Panc1 (cell line): ENCODE results near the gene TFF1. TPM values are rescaled to one million over a fixed set of nuclear protein-coding genes. Genes with fewer than 3 reads are reported as not detected.

Experiments used
- ATAC-seq: fragments of 200-7000 bp; cut with Tn5 transposase; 2 replicates; pipeline ENCODE4 v1.9.1; 2020; ENCODE audit warnings: mild to moderate bottlenecking, moderate library complexity
- BruUV-seq: library from RNA; stranded (reverse); fragments of 400-500 nt; replicated peaks from 2 replicates; lab custom pipeline; 2021; lab: Mats Ljungman, UMichigan
- CTCF ChIA-PET: fragments of 300-600 bp; sonication (Branson Sonifier 250); formaldehyde crosslinking; loops from one replicate; lab custom pipeline; 2022; ENCODE audit warnings: antibody characterized with exemption; lab: Charles Lee
- POLR2A ChIA-PET: fragments of 300-600 bp; sonication (Branson Sonifier 250); formaldehyde crosslinking; loops from one replicate; lab custom pipeline; 2022; ENCODE audit warnings: antibody characterized with exemption; lab: Charles Lee
- DNase-seq: peaks from one replicate; pipeline ENCODE4 v3.0.0-alpha.2; 2010; ENCODE audit warnings: low read depth, low spot score
- H3K27ac ChIP-seq: 2 replicates; pipeline ENCODE4 v1.5.1; 2011; ENCODE audit warnings: mild to moderate bottlenecking, low read length, inconsistent platforms
- H3K27me3 ChIP-seq: fragments of 200-500 bp; sonication (Bioruptor generic); 2 replicates; pipeline ENCODE4 v1.6.0; 2014; ENCODE audit warnings: low read length, inconsistent platforms; ENCODE audit not compliant: control insufficient read depth, insufficient read depth
- H3K36me3 ChIP-seq: fragments of 200-500 bp; sonication (Bioruptor generic); 2 replicates; pipeline ENCODE4 v1.5.1; 2014; ENCODE audit warnings: inconsistent platforms, mild to moderate bottlenecking, low read length, moderate library complexity; ENCODE audit not compliant: control insufficient read depth, insufficient read depth
- H3K4me1 ChIP-seq: 2 replicates; pipeline ENCODE4 v1.5.1; 2011; ENCODE audit warnings: inconsistent platforms, mild to moderate bottlenecking, low read length, moderate library complexity; ENCODE audit not compliant: control insufficient read depth, insufficient read depth
- H3K4me3 ChIP-seq, 2 experiments: 2 replicates each; pipeline ENCODE4 v1.5.1; 2011 to 2012; ENCODE audit warnings: low read depth in 2 of 2, low read length in 2 of 2, mild to moderate bottlenecking in 2 of 2, inconsistent platforms in 1 of 2, moderate library complexity in 1 of 2
- H3K9me3 ChIP-seq: fragments of 200-500 bp; sonication (Bioruptor generic); 2 replicates; pipeline ENCODE4 v1.5.1; 2014; ENCODE audit warnings: low read depth, mild to moderate bottlenecking, inconsistent platforms, low read length, moderate library complexity; ENCODE audit not compliant: control insufficient read depth, insufficient read depth
- CTCF ChIP-seq: fragments of 450-650 bp; IDR thresholded peaks from 2 replicates; pipeline ENCODE4 v1.5.1; 2017; ENCODE audit warnings: mild to moderate bottlenecking
- POLR2AphosphoS5 ChIP-seq: IDR thresholded peaks from 2 replicates; pipeline ENCODE4 v1.6.1; 2012; ENCODE audit warnings: mild to moderate bottlenecking, low read depth, low read length, moderate library complexity
- REST ChIP-seq, 2 experiments: IDR thresholded peaks; 2 replicates each; pipeline ENCODE4 v1.6.1; 2011 to 2012; ENCODE audit warnings: low read depth in 2 of 2, control low read depth in 1 of 2, low read length in 1 of 2, mild to moderate bottlenecking in 1 of 2, moderate library complexity in 1 of 2; ENCODE audit not compliant: insufficient read depth in 1 of 2
- SIN3A ChIP-seq: IDR thresholded peaks from 2 replicates; pipeline ENCODE4 v1.6.1; 2012; ENCODE audit warnings: low read depth, mild to moderate bottlenecking, low read length, moderate library complexity, borderline replicate concordance; ENCODE audit not compliant: insufficient read depth
- TCF7L2 ChIP-seq: IDR thresholded peaks from 2 replicates; pipeline ENCODE4 v1.6.1; 2011; ENCODE audit warnings: mild to moderate bottlenecking, low read depth, low read length, inconsistent platforms
- in situ Hi-C: cut with HindIII; loops from 2 replicates; pipeline ENCODE4 v1.10.0; 2016; ENCODE audit warnings: low sequenced_read_pairs, low pct_unique_long_range_greater_than_20kb
- intact Hi-C: fragments of 100-400 bp; cut with micrococcal nuclease; formaldehyde crosslinking; loops from one replicate; pipeline ENCODE4 v1.10.0; 2022; ENCODE audit not compliant: unreplicated experiment
- total RNA-seq: library from RNA; stranded (reverse); gene quantifications from one replicate; pipeline ENCODE4 v1.2.1, GENCODE V29; 2021; ENCODE audit not compliant: unreplicated experiment

The TFF1 gene
- total RNA-seq, 1 experiment from 2014 or later, result 0.36 TPM

GRCh38 chr21:42376338-42376982 is 10.1 kb upstream of the TFF1 start:
- no peaks in the 10 kb centered on the region for H3K9me3 ChIP-seq
- no peak overlapping the region for H3K4me3 ChIP-seq
- intact Hi-C loops (no loop called here), in situ Hi-C loops (no loop called here)
- CTCF ChIA-PET, result no interaction called here
- DNase-seq, result no peak
- POLR2A ChIA-PET, result no interaction called here
- H3K27me3 ChIP-seq, result no peaks in the 10 kb centered on the region
- no peak for ATAC-seq
- H3K27ac ChIP-seq, result no peak overlapping the region
- H3K36me3 ChIP-seq, result no peaks in the 10 kb centered on the region
- no peaks in the 10 kb centered on the region for H3K4me1 ChIP-seq
- no TSS peak for BruUV-seq
- no peak for TF ChIP-seq SIN3A
- TF ChIP-seq POLR2AphosphoS5, result no peak
- TF ChIP-seq TCF7L2, result no peak
- no peak for TF ChIP-seq CTCF

- Histone ChIP-seq H3K4me1 (no peaks in the 10 kb centered on the region), H3K27ac (no peak overlapping the region), H3K27me3 (no peaks in the 10 kb centered on the region), H3K4me3 (no peak overlapping the region), H3K9me3 (no peaks in the 10 kb centered on the region), H3K36me3 (no peaks in the 10 kb centered on the region)
- in situ Hi-C loops (no loop called here), intact Hi-C loops (no loop called here)
- no peak for TF ChIP-seq POLR2AphosphoS5
- TF ChIP-seq TCF7L2, result no peak
- TF ChIP-seq REST (IDR thresholded peaks at IDR 0.05; ENCODE audit: insufficient read depth in 1 of 2, low read depth in 2 of 2, low read length in 1 of 2), result no peak
- no peak for TF ChIP-seq SIN3A
- TF ChIP-seq CTCF, result no peak
- ChIA-PET POLR2A (no interaction called here), CTCF (no interaction called here)
- ATAC-seq (no peak), DNase-seq (no peak)
- BruUV-seq, result no TSS peak
Measured at GRCh38 chr21:42375966-42376337, 9.6 kb upstream of the TFF1 start.
